Measurements from ENCODE around the gene C1QTNF7. TPM values are rescaled to one million over a fixed set of nuclear protein-coding genes. Genes with fewer than 3 reads are reported as not detected.

The C1QTNF7 gene
- total RNA-seq, 1 experiment from 2014 or later: not detected

DNA sequence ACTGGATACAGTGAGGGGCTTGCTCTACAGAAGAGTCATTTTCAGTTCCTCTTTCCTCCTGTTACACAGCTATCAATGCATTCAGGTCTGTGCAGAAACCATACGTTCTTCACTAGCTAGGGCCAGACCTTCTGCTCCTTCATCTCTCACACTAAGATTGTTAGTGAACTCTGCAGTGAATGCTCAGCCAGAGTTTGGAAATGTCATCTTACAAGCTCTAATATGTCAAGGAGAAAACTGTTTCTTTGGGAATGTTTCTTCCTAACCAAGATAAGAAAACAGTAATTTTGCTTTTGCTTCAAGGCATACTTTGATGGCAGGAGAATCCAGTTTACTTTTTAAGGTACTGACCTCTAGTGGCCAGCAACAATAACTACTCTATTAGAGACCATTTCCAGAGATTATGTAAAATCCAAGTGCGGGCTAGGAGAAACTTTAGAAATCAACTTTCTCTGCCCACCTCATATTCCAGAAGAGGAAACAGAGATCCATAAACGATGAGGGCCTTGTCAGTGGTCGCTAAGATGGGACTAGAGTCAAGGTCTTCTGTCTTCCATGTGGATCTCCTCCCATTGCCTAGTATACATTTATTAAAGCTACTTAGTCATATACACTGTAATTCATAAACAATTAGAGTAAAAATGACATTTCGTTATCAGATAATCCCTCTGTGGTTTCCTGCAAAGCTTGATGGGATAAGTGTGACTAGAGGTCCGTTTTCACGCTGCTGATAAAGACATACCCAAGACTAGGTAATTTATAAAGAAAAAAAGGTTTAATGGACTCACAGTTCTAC lies 29.8 kb downstream of the C1QTNF7 start:
- Histone ChIP-seq H3K9me2 (ENCODE audit: insufficient read depth) (no peaks in the 10 kb centered on the region), H3K27me3 (ENCODE audit: insufficient read depth, low read length) (peaks cover 17% of the 10 kb centered on the region; the same call in 1 of the 2 replicates), H3K36me3 (ENCODE audit: control insufficient read depth in 1 of 2, insufficient read depth in 2 of 2, low read length in 2 of 2) (no peaks in the 10 kb centered on the region), H3K9me3 (ENCODE audit: control insufficient read depth in 1 of 2, insufficient read depth in 1 of 2, low read depth in 1 of 2, low read length in 2 of 2) (no peaks in the 10 kb centered on the region), H4K20me1 (ENCODE audit: insufficient read depth) (no peaks in the 10 kb centered on the region), H3K4me3 (replicated peaks in 1 of 2; ENCODE audit: low read depth in 1 of 2, low read length in 2 of 2) (no peak overlapping the region), H3K79me2 (ENCODE audit: insufficient read depth, low read length) (no peaks in the 10 kb centered on the region), H3K4me1 (ENCODE audit: control insufficient read depth in 1 of 2, insufficient read depth in 2 of 2, low read length in 2 of 2) (peaks cover 0 to under 1% of the 10 kb centered on the region in 2 experiments; a peak in 1 of 4 replicates), H3K9ac (ENCODE audit: low read length) (no peak overlapping the region), H2AFZ (ENCODE audit: low read depth, low read length, poor library complexity, severe bottlenecking) (no peak overlapping the region), H3K4me2 (ENCODE audit: low read length) (no peak overlapping the region), H3K27ac (ENCODE audit: low read depth, low read length) (no peak overlapping the region)
- intact Hi-C loops (cut with micrococcal nuclease): loop anchor here (1.0 kb wide), 2 partner anchors 219 to 226 kb away; no protein-coding TSS in a partner anchor
- DNase-seq (ENCODE audit: low read depth, low spot score): no peak
- no TSS peak for BruUV-seq (replicated peaks)
- ATAC-seq: peak; percentile 88
- ChIA-PET POLR2A (no interaction called here), RAD21 (ENCODE audit: low non-redundant PET in 1 of 2, low total read pairs in 2 of 2, uncharacterized antibody in 2 of 2, unreplicated experiment in 2 of 2) (interaction anchor here in 1 of 2 experiments (0.6 kb wide), 1 partner anchor 221 kb away, joined by 3 read pairs; no protein-coding TSS in a partner anchor), CTCF (interaction anchor here (0.6 to 1.8 kb wide), 6 partner anchors 14 to 237 kb away, joined by 3 to 6 read pairs (median 4); no protein-coding TSS in a partner anchor)
- peak; percentile 68 for TF ChIP-seq RAD21 (IDR thresholded peaks at IDR 0.05; ENCODE audit: low read depth)
- TF ChIP-seq SRF (IDR thresholded peaks at IDR 0.05; ENCODE audit: low read depth): no peak
- no peak for TF ChIP-seq TCF7L2 (IDR thresholded peaks at IDR 0.05; ENCODE audit: borderline replicate concordance, extremely low read depth, insufficient read depth, insufficient read length)
- TF ChIP-seq, protein P1, sequence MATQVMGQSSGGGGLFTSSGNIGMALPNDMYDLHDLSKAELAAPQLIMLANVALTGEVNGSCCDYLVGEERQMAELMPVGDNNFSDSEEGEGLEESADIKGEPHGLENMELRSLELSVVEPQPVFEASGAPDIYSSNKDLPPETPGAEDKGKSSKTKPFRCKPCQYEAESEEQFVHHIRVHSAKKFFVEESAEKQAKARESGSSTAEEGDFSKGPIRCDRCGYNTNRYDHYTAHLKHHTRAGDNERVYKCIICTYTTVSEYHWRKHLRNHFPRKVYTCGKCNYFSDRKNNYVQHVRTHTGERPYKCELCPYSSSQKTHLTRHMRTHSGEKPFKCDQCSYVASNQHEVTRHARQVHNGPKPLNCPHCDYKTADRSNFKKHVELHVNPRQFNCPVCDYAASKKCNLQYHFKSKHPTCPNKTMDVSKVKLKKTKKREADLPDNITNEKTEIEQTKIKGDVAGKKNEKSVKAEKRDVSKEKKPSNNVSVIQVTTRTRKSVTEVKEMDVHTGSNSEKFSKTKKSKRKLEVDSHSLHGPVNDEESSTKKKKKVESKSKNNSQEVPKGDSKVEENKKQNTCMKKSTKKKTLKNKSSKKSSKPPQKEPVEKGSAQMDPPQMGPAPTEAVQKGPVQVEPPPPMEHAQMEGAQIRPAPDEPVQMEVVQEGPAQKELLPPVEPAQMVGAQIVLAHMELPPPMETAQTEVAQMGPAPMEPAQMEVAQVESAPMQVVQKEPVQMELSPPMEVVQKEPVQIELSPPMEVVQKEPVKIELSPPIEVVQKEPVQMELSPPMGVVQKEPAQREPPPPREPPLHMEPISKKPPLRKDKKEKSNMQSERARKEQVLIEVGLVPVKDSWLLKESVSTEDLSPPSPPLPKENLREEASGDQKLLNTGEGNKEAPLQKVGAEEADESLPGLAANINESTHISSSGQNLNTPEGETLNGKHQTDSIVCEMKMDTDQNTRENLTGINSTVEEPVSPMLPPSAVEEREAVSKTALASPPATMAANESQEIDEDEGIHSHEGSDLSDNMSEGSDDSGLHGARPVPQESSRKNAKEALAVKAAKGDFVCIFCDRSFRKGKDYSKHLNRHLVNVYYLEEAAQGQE (IDR thresholded peaks at IDR 0.05; ENCODE audit: low read depth): no peak
- no peak for TF ChIP-seq FOSL1 (IDR thresholded peaks at IDR 0.05; ENCODE audit: low read depth)
- TF ChIP-seq, protein P2, sequence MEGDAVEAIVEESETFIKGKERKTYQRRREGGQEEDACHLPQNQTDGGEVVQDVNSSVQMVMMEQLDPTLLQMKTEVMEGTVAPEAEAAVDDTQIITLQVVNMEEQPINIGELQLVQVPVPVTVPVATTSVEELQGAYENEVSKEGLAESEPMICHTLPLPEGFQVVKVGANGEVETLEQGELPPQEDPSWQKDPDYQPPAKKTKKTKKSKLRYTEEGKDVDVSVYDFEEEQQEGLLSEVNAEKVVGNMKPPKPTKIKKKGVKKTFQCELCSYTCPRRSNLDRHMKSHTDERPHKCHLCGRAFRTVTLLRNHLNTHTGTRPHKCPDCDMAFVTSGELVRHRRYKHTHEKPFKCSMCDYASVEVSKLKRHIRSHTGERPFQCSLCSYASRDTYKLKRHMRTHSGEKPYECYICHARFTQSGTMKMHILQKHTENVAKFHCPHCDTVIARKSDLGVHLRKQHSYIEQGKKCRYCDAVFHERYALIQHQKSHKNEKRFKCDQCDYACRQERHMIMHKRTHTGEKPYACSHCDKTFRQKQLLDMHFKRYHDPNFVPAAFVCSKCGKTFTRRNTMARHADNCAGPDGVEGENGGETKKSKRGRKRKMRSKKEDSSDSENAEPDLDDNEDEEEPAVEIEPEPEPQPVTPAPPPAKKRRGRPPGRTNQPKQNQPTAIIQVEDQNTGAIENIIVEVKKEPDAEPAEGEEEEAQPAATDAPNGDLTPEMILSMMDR (IDR thresholded peaks at IDR 0.05 in 2 of 3, conservative IDR thresholded peaks at IDR 0.05 in 1 of 3; ENCODE audit: borderline replicate concordance in 1 of 3, insufficient read depth in 1 of 3, low read depth in 2 of 3, low read length in 2 of 3): peak; percentile 45 to 78 (median 67); a peak in 5 of 6 replicates
